Kidney epithelial cell (primary cell): ENCODE data around the gene TAF1L. TPM values are rescaled to one million over a fixed set of nuclear protein-coding genes. Genes with fewer than 3 reads are reported as not detected.
"Not testable (repeated sequence)": the region's sequence is repeated elsewhere in the genome, so short reads cannot be mapped to it uniquely, and the experiment has no call there.

Source experiments
- DNase-seq: peaks from one replicate; pipeline ENCODE4 v3.0.0-alpha.2; 2010; ENCODE audit warnings: low read depth
- H3K27me3 ChIP-seq: 2 replicates; pipeline ENCODE4 v1.6.0; 2011; ENCODE audit warnings: low read length; ENCODE audit not compliant: control insufficient read depth, insufficient read depth
- H3K36me3 ChIP-seq: 2 replicates; pipeline ENCODE4 v1.5.1; 2011; ENCODE audit warnings: low read length; ENCODE audit not compliant: control insufficient read depth, insufficient read depth
- H3K4me3 ChIP-seq: 2 replicates; pipeline ENCODE4 v1.5.1; 2011; ENCODE audit warnings: low read depth, mild to moderate bottlenecking, control low read depth, low read length
- CTCF ChIP-seq: IDR thresholded peaks from 2 replicates; pipeline ENCODE4 v1.5.1; 2011; ENCODE audit warnings: mild to moderate bottlenecking, moderate library complexity, low read length, control low read depth, inconsistent platforms; ENCODE audit not compliant: insufficient read depth, poor library complexity, severe bottlenecking
- total RNA-seq: library from RNA; depleted of rRNA; stranded (reverse); fragments of >200 nt; gene quantifications from 2 replicates; pipeline ENCODE4 v1.2.3, GENCODE V29; 2015

TAF1L gene
- total RNA-seq, 1 donor from 2014 or later = under 0.01 TPM

DNA sequence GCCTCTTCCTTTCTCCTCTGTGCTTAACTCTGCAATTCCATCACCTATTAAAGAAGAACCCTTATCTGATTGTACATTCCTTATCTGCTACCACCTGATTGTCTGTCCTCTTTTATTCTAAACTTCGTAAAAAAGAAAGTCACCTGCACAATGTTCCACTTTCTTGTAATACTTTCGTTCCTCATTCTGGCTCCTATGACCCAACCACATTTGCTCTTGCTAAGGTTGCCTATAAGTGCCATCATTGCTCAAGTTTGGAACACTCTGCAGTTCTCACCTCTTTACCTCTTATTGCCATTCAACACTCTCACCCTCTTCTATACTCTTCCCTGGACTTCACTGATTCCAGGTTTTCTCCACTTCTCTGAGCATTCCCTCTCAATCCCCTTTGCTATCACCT lies 10.1 kb downstream of the TAF1L start:
- DNase-seq = no peak

GRCh38 chr9:32622948-32623347 lies 12.5 kb downstream of the TAF1L start:
- no peak for DNase-seq
- TF ChIP-seq CTCF = no peak
- no peaks in the 10 kb centered on the region for H3K36me3 ChIP-seq
- H3K27me3 ChIP-seq = no peaks in the 10 kb centered on the region
- H3K4me3 ChIP-seq = no peak overlapping the region

More for the DNA sequence above, 10.1 kb downstream of the TAF1L start:
- no peaks in the 10 kb centered on the region for H3K27me3 ChIP-seq
- H3K4me3 ChIP-seq = no peak overlapping the region
- no peak for TF ChIP-seq CTCF
- H3K36me3 ChIP-seq = no peaks in the 10 kb centered on the region

DNA sequence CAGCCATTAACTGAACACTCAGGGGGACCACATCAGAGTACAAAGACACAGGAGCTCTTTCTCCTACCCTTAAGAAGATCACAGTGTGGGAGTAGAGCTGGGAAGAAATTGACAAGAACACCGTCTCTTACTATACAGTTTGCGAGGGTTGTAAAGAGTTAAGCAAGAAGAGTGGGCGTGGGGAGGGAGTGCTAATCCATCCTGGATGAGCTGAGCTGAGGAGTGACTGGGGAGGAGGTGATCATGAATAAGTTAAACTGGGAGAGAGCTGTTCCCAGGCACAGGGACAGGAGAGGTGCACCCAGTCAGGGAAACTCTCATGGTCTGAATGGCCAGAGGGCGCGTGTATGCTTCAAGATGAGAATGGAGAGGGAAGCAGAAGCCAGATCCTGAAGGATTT lies 17.2 kb downstream of the TAF1L start:
- H3K36me3 ChIP-seq = no peaks in the 10 kb centered on the region
- no peak overlapping the region for H3K4me3 ChIP-seq
- no peak for TF ChIP-seq CTCF
- no peaks in the 10 kb centered on the region for H3K27me3 ChIP-seq
- no peak for DNase-seq

GRCh38 chr9:32606811-32607210 lies 28.7 kb downstream of the TAF1L start:
- DNase-seq = no peak
- TF ChIP-seq CTCF = no peak
- no peaks in the 10 kb centered on the region for H3K27me3 ChIP-seq
- no peaks in the 10 kb centered on the region for H3K36me3 ChIP-seq
- no peak overlapping the region for H3K4me3 ChIP-seq

DNA sequence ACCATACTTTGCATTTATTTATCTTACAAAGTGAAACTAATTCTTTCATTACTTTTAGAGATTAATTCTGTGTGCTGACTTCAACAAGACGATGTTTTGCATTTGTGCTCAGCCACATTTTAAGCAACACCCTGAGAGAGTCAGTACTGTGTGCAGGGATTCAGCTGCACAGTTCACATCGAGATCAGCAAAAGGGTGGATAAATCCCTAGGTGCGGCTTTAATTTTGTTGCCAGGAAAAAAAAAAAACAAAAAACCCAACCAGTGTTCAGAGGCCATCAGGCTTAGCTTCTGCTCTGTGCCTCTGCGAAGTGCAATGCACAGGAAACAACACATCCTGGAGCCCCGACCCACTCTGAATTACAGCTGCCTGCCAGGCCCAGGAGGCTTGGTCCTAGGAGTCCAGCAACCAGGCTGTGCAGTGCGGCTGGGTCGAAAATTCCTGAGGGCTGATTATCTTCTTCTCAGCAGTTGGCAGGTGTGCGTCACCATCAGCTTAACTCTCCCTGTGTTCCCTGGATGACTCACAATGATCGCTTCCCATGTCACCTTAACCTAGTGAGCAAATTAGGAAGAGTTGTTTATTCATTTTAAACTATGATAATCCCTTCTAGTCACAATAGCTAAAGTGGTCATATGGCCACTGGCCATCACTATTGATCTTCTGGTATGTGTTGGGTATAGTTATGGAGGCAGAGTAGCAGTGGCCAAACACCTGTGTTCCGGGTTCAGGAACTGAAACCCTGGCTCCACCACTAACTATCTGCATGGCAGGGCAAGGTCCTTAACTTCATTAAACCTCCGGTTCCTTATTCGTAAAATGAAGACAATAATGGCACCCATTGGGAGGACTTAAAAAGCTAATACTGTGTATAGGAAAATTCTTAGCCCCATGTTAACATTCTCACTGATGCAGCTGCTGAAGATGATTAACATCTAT lies 31.3 kb downstream of the TAF1L start:
- no peak for DNase-seq
- TF ChIP-seq CTCF = no peak
- H3K36me3 ChIP-seq = no peaks in the 10 kb centered on the region
- H3K27me3 ChIP-seq = no peaks in the 10 kb centered on the region
- no peak overlapping the region for H3K4me3 ChIP-seq

GRCh38 chr9:32599021-32599420 lies 36.4 kb downstream of the TAF1L start:
- H3K36me3 ChIP-seq, DNase-seq, H3K27me3 ChIP-seq: not testable (repeated sequence)

More at GRCh38 chr9:32599021-32599420, 36.4 kb downstream of the TAF1L start:
- H3K4me3 ChIP-seq = not testable (repeated sequence)
